Measurements from ENCODE around the gene ABI1. TPM values are rescaled to one million over a fixed set of nuclear protein-coding genes. Genes with fewer than 3 reads are reported as not detected.

Gene ABI1
- total RNA-seq, 1 donor: 71.4 TPM

DNA sequence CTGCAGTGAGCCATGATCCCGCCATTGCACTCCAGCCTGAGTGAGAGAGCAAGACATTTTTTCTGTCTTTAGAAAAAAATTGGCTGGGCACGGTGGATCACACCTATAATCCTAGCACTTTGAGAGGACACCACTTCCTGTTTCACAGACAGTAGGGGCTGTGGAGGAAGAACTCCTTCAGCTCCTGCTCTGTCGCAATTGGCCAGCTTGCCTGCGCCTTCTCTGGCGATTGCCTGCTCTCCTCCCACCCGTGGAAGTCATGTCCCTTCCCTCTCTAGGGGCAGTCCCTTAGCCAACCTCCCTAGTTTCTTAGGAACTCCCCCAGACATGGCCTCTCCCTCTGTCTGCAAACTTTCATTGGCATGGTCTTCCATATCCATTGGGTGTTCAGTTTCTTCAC is 154.6 kb downstream of the ABI1 start:
- DNase-seq (ENCODE audit: low read depth): no peak
- no peak overlapping the region for H3K4me3 ChIP-seq (ENCODE audit: low read depth, low read length)
- TF ChIP-seq, protein P1, sequence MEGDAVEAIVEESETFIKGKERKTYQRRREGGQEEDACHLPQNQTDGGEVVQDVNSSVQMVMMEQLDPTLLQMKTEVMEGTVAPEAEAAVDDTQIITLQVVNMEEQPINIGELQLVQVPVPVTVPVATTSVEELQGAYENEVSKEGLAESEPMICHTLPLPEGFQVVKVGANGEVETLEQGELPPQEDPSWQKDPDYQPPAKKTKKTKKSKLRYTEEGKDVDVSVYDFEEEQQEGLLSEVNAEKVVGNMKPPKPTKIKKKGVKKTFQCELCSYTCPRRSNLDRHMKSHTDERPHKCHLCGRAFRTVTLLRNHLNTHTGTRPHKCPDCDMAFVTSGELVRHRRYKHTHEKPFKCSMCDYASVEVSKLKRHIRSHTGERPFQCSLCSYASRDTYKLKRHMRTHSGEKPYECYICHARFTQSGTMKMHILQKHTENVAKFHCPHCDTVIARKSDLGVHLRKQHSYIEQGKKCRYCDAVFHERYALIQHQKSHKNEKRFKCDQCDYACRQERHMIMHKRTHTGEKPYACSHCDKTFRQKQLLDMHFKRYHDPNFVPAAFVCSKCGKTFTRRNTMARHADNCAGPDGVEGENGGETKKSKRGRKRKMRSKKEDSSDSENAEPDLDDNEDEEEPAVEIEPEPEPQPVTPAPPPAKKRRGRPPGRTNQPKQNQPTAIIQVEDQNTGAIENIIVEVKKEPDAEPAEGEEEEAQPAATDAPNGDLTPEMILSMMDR (IDR thresholded peaks at IDR 0.05; ENCODE audit: insufficient read depth, low read length): no peak

- no peak overlapping the region for H3K4me3 ChIP-seq (ENCODE audit: low read depth, low read length)
- DNase-seq (ENCODE audit: low read depth): no peak
- TF ChIP-seq, protein P1 (IDR thresholded peaks at IDR 0.05; ENCODE audit: insufficient read depth, low read length): no peak
These were observed 156.8 kb downstream of the ABI1 start for GRCh38 chr10:26703974-26704373.

DNA sequence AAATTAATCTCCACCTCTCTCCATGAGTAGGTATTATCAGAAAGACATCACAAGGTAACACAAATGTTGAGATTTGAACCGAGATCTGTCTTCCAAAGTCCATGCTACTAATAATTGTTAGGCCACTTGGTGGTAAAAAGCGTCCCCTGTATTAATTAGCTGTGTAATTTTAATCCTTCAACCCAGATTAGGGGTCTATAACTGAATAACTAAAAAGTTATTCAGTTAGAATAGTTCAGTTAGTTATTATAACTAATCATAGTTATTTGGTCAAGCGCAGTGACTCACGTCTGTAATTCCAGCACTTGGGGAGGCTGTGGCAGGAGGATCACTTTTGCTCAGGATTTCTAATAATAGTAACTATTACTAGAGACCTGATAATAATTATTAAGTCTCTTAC is 157.7 kb downstream of the ABI1 start:
- DNase-seq (ENCODE audit: low read depth): no peak
- TF ChIP-seq, protein P1 (IDR thresholded peaks at IDR 0.05; ENCODE audit: insufficient read depth, low read length): no peak
- H3K4me3 ChIP-seq (ENCODE audit: low read depth, low read length): no peak overlapping the region

GRCh38 chr10:26700884-26701630 is 159.7 kb downstream of the ABI1 start:
- TF ChIP-seq, protein P1 (IDR thresholded peaks at IDR 0.05; ENCODE audit: insufficient read depth, low read length): no peak
- DNase-seq (ENCODE audit: low read depth): no peak
- H3K4me3 ChIP-seq (ENCODE audit: low read depth, low read length): no peak overlapping the region

GRCh38 chr10:26699631-26700030 is 161.1 kb downstream of the ABI1 start:
- TF ChIP-seq, protein P1 (IDR thresholded peaks at IDR 0.05; ENCODE audit: insufficient read depth, low read length): no peak
- H3K4me3 ChIP-seq (ENCODE audit: low read depth, low read length): no peak overlapping the region
- DNase-seq (ENCODE audit: low read depth): no peak

GRCh38 chr10:26698909-26699308 is 161.8 kb downstream of the ABI1 start:
- peak overlapping the region; percentile 83 for H3K4me3 ChIP-seq (ENCODE audit: low read depth, low read length)
- DNase-seq (ENCODE audit: low read depth): no peak
- TF ChIP-seq, protein P1 (IDR thresholded peaks at IDR 0.05; ENCODE audit: insufficient read depth, low read length): no peak

Data from fibroblast of the aortic adventitia (primary cell).